NB4 (cell line): ENCODE data around the gene GATD1.

Source experiments
- MYC ChIP-seq: IDR thresholded peaks from 2 replicates; pipeline ENCODE4 v1.6.1; 2011; ENCODE audit warnings: low read depth, low read length
- POLR2A ChIP-seq: IDR thresholded peaks from 2 replicates; pipeline ENCODE4 v1.6.1; 2011; ENCODE audit warnings: mild to moderate bottlenecking; ENCODE audit not compliant: insufficient read length; ENCODE audit errors: extremely low read depth
- TF ChIP-seq, protein P1 (sequence below): IDR thresholded peaks from one replicate; pipeline ENCODE4 v1.5.1; 2012; ENCODE audit warnings: low read depth, low read length
- TF ChIP-seq, protein P2 (sequence below): IDR thresholded peaks from 2 replicates; pipeline ENCODE4 v1.6.1; 2011; ENCODE audit warnings: low read depth, low read length

DNA sequence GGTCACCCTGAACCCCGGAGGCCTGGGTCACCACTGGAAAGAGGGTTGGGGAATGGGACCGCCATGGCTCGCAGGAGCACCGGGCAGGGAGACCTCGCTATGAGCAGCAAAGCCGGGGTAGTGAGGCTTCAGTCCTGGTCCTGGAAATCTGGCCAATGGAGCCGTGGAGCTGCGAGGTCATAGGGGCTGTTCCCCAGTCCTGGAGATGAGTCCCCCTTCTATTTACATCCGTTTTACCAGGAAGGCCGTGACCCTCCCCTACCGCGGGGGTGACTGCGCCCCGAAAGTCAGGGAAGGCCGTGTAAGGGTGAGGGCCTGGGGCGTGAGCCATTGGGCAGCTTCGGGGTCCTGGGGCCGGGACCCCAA, 27.3 kb upstream of the GATD1 start:
- TF ChIP-seq, protein P1, sequence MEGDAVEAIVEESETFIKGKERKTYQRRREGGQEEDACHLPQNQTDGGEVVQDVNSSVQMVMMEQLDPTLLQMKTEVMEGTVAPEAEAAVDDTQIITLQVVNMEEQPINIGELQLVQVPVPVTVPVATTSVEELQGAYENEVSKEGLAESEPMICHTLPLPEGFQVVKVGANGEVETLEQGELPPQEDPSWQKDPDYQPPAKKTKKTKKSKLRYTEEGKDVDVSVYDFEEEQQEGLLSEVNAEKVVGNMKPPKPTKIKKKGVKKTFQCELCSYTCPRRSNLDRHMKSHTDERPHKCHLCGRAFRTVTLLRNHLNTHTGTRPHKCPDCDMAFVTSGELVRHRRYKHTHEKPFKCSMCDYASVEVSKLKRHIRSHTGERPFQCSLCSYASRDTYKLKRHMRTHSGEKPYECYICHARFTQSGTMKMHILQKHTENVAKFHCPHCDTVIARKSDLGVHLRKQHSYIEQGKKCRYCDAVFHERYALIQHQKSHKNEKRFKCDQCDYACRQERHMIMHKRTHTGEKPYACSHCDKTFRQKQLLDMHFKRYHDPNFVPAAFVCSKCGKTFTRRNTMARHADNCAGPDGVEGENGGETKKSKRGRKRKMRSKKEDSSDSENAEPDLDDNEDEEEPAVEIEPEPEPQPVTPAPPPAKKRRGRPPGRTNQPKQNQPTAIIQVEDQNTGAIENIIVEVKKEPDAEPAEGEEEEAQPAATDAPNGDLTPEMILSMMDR: no peak
- TF ChIP-seq, protein P2, sequence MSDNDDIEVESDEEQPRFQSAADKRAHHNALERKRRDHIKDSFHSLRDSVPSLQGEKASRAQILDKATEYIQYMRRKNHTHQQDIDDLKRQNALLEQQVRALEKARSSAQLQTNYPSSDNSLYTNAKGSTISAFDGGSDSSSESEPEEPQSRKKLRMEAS: no peak
- TF ChIP-seq POLR2A (no peak), MYC (no peak)
